ENCODE measurements around the gene ENPP7. TPM values are rescaled to one million over a fixed set of nuclear protein-coding genes. Genes with fewer than 3 reads are reported as not detected.

ENPP7 gene
- total RNA-seq, 4 donors from 2014 or later, result not detected

DNA sequence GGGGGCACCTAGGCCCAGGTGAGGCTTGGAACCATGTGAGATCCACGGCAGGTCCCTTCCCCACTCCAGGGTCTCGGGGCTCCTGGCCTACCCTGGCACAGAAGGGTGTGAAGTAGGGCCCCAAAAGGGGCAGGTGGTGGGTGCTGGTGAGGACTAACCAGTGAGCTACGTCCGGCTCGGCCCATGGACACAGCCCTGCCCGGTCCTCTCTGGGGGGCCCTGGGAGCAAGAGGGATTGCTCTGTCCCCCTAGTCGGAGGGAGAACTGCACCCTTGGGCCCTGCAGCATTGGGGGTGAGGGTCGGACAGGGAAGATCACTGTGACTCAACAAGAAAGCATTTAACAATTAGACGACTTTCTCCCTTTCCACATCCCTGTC lies 2.9 kb downstream of the ENPP7 start:
- no peaks in the 10 kb centered on the region for H3K27me3 ChIP-seq
- no peak for TF ChIP-seq POLR2A (IDR thresholded peaks at IDR 0.05)
- TF ChIP-seq, protein P1, sequence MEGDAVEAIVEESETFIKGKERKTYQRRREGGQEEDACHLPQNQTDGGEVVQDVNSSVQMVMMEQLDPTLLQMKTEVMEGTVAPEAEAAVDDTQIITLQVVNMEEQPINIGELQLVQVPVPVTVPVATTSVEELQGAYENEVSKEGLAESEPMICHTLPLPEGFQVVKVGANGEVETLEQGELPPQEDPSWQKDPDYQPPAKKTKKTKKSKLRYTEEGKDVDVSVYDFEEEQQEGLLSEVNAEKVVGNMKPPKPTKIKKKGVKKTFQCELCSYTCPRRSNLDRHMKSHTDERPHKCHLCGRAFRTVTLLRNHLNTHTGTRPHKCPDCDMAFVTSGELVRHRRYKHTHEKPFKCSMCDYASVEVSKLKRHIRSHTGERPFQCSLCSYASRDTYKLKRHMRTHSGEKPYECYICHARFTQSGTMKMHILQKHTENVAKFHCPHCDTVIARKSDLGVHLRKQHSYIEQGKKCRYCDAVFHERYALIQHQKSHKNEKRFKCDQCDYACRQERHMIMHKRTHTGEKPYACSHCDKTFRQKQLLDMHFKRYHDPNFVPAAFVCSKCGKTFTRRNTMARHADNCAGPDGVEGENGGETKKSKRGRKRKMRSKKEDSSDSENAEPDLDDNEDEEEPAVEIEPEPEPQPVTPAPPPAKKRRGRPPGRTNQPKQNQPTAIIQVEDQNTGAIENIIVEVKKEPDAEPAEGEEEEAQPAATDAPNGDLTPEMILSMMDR (IDR thresholded peaks at IDR 0.05), result no peak
- no peak overlapping the region for H3K4me3 ChIP-seq (replicated peaks in 1 of 3)
- 83 to 95% methylated on average over 4 to 9 of the region's 9 CpGs for WGBS, 2 donors
- no peaks in the 10 kb centered on the region for H3K9me3 ChIP-seq
- peaks cover 3 to 4% of the 10 kb centered on the region in 2 donors for H3K4me1 ChIP-seq
- DNase-seq, result no peak
- no peaks in the 10 kb centered on the region for H3K36me3 ChIP-seq
- H3K27ac ChIP-seq, result no peak overlapping the region
- intact Hi-C loops (cut with DNase I), result no loop called here

DNA sequence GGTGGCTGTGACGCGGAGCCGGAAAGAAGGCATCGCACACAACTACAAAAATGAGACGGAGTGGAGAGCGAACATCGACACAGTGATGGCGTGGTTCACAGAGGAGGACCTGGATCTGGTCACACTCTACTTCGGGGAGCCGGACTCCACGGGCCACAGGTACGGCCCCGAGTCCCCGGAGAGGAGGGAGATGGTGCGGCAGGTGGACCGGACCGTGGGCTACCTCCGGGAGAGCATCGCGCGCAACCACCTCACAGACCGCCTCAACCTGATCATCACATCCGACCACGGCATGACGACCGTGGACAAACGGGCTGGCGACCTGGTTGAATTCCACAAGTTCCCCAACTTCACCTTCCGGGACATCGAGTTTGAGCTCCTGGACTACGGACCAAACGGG lies 4.4 kb downstream of the ENPP7 start:
- Histone ChIP-seq H3K9me3 (no peaks in the 10 kb centered on the region), H3K4me1 (no peaks in the 10 kb centered on the region), H3K4me3 (replicated peaks in 1 of 3) (no peak overlapping the region), H3K36me3 (no peaks in the 10 kb centered on the region), H3K27ac (no peak overlapping the region), H3K27me3 (no peaks in the 10 kb centered on the region)
- DNase-seq, result no peak
- intact Hi-C loops (cut with DNase I), result no loop called here
- 95 to 96% methylated on average over 30 to 32 of the region's 32 CpGs for WGBS, 2 donors
- TF ChIP-seq, protein P1 (IDR thresholded peaks at IDR 0.05), result no peak
- TF ChIP-seq POLR2A (IDR thresholded peaks at IDR 0.05), result no peak

DNA sequence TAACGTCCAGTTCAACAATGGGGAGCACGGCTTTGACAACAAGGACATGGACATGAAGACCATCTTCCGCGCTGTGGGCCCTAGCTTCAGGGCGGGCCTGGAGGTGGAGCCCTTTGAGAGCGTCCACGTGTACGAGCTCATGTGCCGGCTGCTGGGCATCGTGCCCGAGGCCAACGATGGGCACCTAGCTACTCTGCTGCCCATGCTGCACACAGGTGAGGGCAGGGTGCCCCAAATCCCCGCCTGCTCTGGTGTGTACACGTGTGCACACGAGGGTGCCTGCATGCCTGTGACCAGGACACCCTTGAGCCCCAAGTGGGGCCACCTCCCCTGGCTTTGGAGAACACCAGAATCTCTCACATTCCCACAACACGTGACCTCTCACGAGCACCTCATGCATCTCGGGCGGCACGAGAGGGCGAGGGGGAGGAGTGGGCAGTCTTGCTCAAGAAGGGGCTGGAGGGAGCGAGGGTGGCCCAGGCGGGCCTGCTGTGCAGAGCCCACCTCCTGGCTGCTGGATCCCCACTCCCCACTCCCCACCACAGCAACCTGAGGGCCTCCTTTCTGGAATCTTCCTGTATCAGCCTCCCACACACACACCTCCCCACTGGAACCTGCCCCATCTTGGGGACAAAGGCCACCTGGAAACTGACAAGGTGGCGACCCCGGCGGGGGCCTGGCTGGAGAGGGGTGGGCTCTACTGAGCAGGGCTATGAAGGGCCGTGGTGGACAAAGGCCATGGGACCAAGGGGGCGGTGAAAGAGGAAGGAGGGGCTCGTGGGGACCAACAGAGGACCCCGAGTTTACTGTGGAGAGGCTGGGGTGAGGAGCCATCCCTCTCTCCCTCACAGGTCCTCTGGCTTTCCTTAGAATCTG lies 6.5 kb downstream of the ENPP7 start:
- Histone ChIP-seq H3K9me3 (no peaks in the 10 kb centered on the region), H3K27ac (no peak overlapping the region), H3K4me1 (peaks cover 3 to 8% of the 10 kb centered on the region in 2 donors), H3K4me3 (replicated peaks in 1 of 3) (no peak overlapping the region), H3K36me3 (no peaks in the 10 kb centered on the region), H3K27me3 (no peaks in the 10 kb centered on the region)
- intact Hi-C loops (cut with DNase I), result no loop called here
- peak; percentile 58 to 73 for DNase-seq
- 53 to 67% methylated on average over 21 to 27 of the region's 30 CpGs for WGBS, 2 donors
- no peak for TF ChIP-seq POLR2A (IDR thresholded peaks at IDR 0.05)
- TF ChIP-seq, protein P1 (IDR thresholded peaks at IDR 0.05), result no peak

DNA sequence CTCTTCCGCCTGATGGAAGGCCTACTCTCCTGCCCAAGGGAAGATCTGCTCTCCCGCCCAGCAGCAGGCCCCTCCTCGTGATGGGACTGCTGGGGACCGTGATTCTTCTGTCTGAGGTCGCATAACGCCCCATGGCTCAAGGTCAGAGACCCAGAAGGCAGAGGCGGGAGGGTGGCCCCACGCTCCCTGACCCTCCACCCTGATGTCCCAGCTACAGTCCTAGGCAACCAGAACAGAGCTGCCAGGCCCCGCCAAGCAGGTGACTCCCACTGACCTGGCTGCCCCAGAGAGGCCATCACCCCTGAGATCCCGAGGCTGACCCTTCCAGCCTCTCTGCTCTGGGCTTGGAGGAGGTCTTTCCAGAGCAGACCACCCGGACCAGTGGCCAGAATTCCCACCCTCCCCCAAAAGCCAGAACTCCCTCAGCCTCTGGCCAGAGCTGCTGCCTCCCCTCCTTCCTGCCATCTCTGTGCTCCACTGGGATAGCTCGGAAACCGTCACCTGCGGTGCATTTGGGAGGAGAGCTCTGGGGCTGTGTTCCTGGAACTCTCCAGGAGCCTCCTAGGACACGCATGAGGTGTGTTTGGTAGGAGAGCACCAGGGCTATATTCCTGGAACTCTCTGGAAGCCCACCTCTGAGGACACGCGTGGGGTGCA lies 7.3 kb downstream of the ENPP7 start:
- Histone ChIP-seq H3K27ac (no peak overlapping the region), H3K4me1 (peaks cover 3 to 9% of the 10 kb centered on the region in 2 donors), H3K27me3 (no peaks in the 10 kb centered on the region), H3K36me3 (no peaks in the 10 kb centered on the region), H3K4me3 (replicated peaks in 1 of 3) (no peak overlapping the region), H3K9me3 (no peaks in the 10 kb centered on the region)
- 89 to 95% methylated on average over 15 of the region's 17 CpGs for WGBS, 2 donors
- TF ChIP-seq POLR2A (IDR thresholded peaks at IDR 0.05), result no peak
- TF ChIP-seq, protein P1 (IDR thresholded peaks at IDR 0.05), result no peak
- DNase-seq, result no peak
- intact Hi-C loops (cut with DNase I), result no loop called here

DNA sequence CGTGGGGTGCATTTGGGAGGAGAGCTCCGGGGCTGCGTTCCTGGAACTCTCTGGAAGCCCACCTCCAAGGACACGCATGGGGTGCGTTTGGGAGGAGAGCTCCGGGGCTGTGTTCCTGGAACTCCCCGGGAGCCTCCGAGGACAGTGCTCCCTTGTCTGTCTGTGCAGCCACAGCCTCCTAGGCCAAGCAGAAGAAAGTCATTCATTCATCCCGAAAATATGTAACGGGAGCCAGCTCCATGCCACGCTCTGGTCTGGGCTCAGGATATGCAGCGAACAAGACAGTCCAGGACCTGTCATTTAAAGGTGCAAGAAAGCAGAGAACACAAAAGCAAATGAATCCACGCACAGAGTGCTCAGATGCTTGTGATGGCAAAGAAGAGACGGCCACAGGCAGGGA lies 7.9 kb downstream of the ENPP7 start:
- peaks cover 3 to 9% of the 10 kb centered on the region in 2 donors for H3K4me1 ChIP-seq
- WGBS, 2 donors, result 83 to 95% methylated on average over 12 to 14 of the region's 14 CpGs
- H3K9me3 ChIP-seq, result no peaks in the 10 kb centered on the region
- H3K36me3 ChIP-seq, result no peaks in the 10 kb centered on the region
- H3K27me3 ChIP-seq, result no peaks in the 10 kb centered on the region
- no peak overlapping the region for H3K27ac ChIP-seq
- no peak for TF ChIP-seq POLR2A (IDR thresholded peaks at IDR 0.05)
- TF ChIP-seq, protein P1 (IDR thresholded peaks at IDR 0.05), result no peak
- DNase-seq, result no peak
- intact Hi-C loops (cut with DNase I), result no loop called here
- H3K4me3 ChIP-seq (replicated peaks in 1 of 3), result no peak overlapping the region
